GM23338 (cell line): ENCODE results near the gene ANGPT4. TPM values are rescaled to one million over a fixed set of nuclear protein-coding genes. Genes with fewer than 3 reads are reported as not detected.

Experiments
- ATAC-seq: fragments of 200-7000 bp; cut with Tn5 transposase; 3 replicates; pipeline ENCODE4 v1.9.1; 2020
- DNase-seq: peaks from one replicate; pipeline ENCODE4 v3.0.0-alpha.2; 2015; ENCODE audit warnings: low spot score
- H2AFZ ChIP-seq: fragments of 200-600 bp; sonication (generic); 2 replicates; pipeline ENCODE4 v1.8.0; 2016; ENCODE audit warnings: antibody characterized with exemption, mild to moderate bottlenecking, moderate library complexity
- H3F3A ChIP-seq: fragments of 200-600 bp; sonication (generic); replicated peaks from 2 replicates; pipeline ENCODE4 v1.8.0; 2017; ENCODE audit warnings: antibody characterized with exemption, mixed run types, low read depth
- H3K27ac ChIP-seq: fragments of 200-600 bp; sonication (generic); 2 replicates; pipeline ENCODE4 v1.6.1; 2016; ENCODE audit warnings: low read depth
- H3K27me3 ChIP-seq: fragments of 200-600 bp; sonication (generic); 2 replicates; pipeline ENCODE4 v1.8.0; 2016; ENCODE audit warnings: mild to moderate bottlenecking, mixed run types, moderate library complexity; ENCODE audit not compliant: insufficient read depth
- H3K36me3 ChIP-seq: fragments of 200-600 bp; sonication (generic); 2 replicates; pipeline ENCODE4 v1.8.0; 2016; ENCODE audit warnings: mild to moderate bottlenecking; ENCODE audit not compliant: insufficient read depth
- H3K4me1 ChIP-seq: fragments of 200-600 bp; sonication (generic); 2 replicates; pipeline ENCODE4 v1.8.0; 2016; ENCODE audit warnings: mild to moderate bottlenecking, moderate library complexity; ENCODE audit not compliant: insufficient read depth
- H3K4me2 ChIP-seq: fragments of 200-600 bp; sonication (generic); 2 replicates; pipeline ENCODE4 v1.7.1; 2017; ENCODE audit warnings: mixed run types
- H3K4me3 ChIP-seq: fragments of 200-600 bp; sonication (generic); 2 replicates; pipeline ENCODE4 v1.6.1; 2016; ENCODE audit warnings: mixed run types
- H3K79me2 ChIP-seq: fragments of 200-600 bp; sonication (generic); replicated peaks from 2 replicates; pipeline ENCODE4 v1.8.0; 2017; ENCODE audit warnings: mild to moderate bottlenecking; ENCODE audit not compliant: insufficient read depth
- H3K9me2 ChIP-seq: fragments of 200-600 bp; sonication (generic); 2 replicates; pipeline ENCODE4 v1.8.0; 2017; ENCODE audit not compliant: insufficient read depth
- H4K20me1 ChIP-seq: fragments of 200-600 bp; sonication (generic); replicated peaks from 2 replicates; pipeline ENCODE4 v1.8.0; 2017; ENCODE audit warnings: mild to moderate bottlenecking; ENCODE audit not compliant: insufficient read depth
- H3K27ac Mint-ChIP-seq: 2 replicates; pipeline ENCODE4 v1.8.0; 2020; ENCODE audit warnings: inconsistent platforms, mild to moderate bottlenecking, moderate library complexity, mixed read lengths
- H3K27me3 Mint-ChIP-seq: 3 replicates; pipeline ENCODE4 v1.8.0; 2022; ENCODE audit warnings: low read depth, mild to moderate bottlenecking, moderate library complexity, mixed read lengths, inconsistent platforms; ENCODE audit not compliant: insufficient read depth, poor library complexity
- H3K36me3 Mint-ChIP-seq: 3 replicates; pipeline ENCODE4 v1.8.0; 2021; ENCODE audit warnings: low read depth, mild to moderate bottlenecking, inconsistent platforms, moderate library complexity, mixed read lengths
- H3K4me1 Mint-ChIP-seq: 3 replicates; pipeline ENCODE4 v1.8.0; 2020; ENCODE audit warnings: mild to moderate bottlenecking, inconsistent platforms, mixed read lengths
- H3K4me3 Mint-ChIP-seq: 3 replicates; pipeline ENCODE4 v1.8.0; 2021; ENCODE audit warnings: moderate library complexity, mild to moderate bottlenecking, inconsistent platforms, mixed read lengths
- H3K9me3 Mint-ChIP-seq: 3 replicates; pipeline ENCODE4 v1.8.0; 2020; ENCODE audit warnings: moderate library complexity, mild to moderate bottlenecking, inconsistent platforms, mixed read lengths
- CREB1 ChIP-seq: fragments of 250-450 bp; sonication (Bioruptor Pico); IDR thresholded peaks from 2 replicates; pipeline ENCODE4 v1.5.0; 2020; ENCODE audit warnings: low read depth, mild to moderate bottlenecking, moderate library complexity
- EZH2phosphoT487 ChIP-seq: fragments of 200-600 bp; sonication (generic); IDR thresholded peaks from one replicate; pipeline ENCODE4 v1.8.1; 2018; ENCODE audit warnings: antibody characterized with exemption; ENCODE audit not compliant: unreplicated experiment
- POLR2AphosphoS5 ChIP-seq: IDR thresholded peaks from 2 replicates; pipeline ENCODE4 v1.6.1; 2016; ENCODE audit warnings: antibody characterized with exemption, low read depth
- STAT1 ChIP-seq: IDR thresholded peaks from one replicate; pipeline ENCODE4 v1.6.1; 2016; ENCODE audit warnings: antibody characterized with exemption; ENCODE audit not compliant: unreplicated experiment
- ZNF114 ChIP-seq: fragments of 250-450 bp; sonication (Bioruptor Pico); IDR thresholded peaks from 2 replicates; pipeline ENCODE4 v1.5.0; 2020; ENCODE audit warnings: mild to moderate bottlenecking, moderate library complexity
- ZNF331 ChIP-seq: fragments of 250-450 bp; sonication (Bioruptor Pico); IDR thresholded peaks from 2 replicates; pipeline ENCODE4 v1.5.0; 2020; ENCODE audit warnings: low read depth, mild to moderate bottlenecking, moderate library complexity
- polyA plus RNA-seq: library from polyadenylated mRNA; unstranded; fragments of >200 nt; fragmentation: Nextera tagmentation; extraction: Ambion mirVana; gene quantifications from 2 replicates; pipeline ENCODE4 v1.2.1, GENCODE V29; 2016
- total RNA-seq: library from RNA; depleted of rRNA; stranded (reverse); fragments of >200 nt; shearing (Covaris generic); gene quantifications from 2 replicates; pipeline ENCODE4 v1.2.3, GENCODE V29; 2014
- TF ChIP-seq, protein P1 (sequence below): IDR thresholded peaks from 2 replicates; pipeline ENCODE4 v1.6.1; 2016; ENCODE audit warnings: antibody characterized with exemption
- TF ChIP-seq, protein P2 (sequence below): IDR thresholded peaks from one replicate; pipeline ENCODE4 v1.6.1; 2018; ENCODE audit warnings: antibody characterized with exemption; ENCODE audit not compliant: unreplicated experiment
- TF ChIP-seq, protein P3 (sequence below): fragments of 250-450 bp; sonication (Bioruptor Pico); IDR thresholded peaks from 2 replicates; pipeline ENCODE4 v1.5.0; 2020; ENCODE audit warnings: mild to moderate bottlenecking, moderate library complexity

Gene ANGPT4
- total and polyA plus RNA-seq, 2 experiments from 2014 or later, result 0.17 TPM; not detected in 1

DNA sequence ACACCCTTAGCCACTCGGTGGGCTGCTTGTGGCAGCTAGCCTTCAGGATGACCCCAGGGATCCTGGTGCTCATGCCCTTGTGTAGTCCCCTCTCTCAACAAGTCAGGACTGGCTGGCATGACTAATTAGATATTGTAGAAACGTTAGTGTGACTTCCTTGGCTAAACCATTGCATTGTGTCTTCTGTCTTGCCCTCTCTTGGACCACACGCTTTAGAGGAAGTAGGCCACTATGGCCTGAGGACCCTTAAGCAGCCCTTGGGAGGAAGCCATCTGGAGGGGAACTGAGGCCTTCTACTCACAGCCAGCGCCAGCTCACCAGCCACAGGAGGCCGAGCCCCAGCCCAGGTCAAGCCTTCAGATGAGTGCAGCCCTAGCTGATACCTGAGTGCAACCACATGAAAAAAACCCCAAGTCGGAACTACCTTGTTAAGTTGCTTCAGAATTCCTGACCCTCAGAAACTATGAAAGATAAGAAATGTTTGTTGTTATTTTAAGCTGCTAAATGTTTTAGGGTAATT, 10.1 kb downstream of the ANGPT4 start:
- Histone ChIP-seq H3K4me2 (no peak overlapping the region), H3F3A (no peaks in the 10 kb centered on the region), H3K79me2 (no peaks in the 10 kb centered on the region), H3K27me3 (no peaks in the 10 kb centered on the region), H3K27ac (no peak overlapping the region), H3K36me3 (no peaks in the 10 kb centered on the region), H3K4me1 (no peaks in the 10 kb centered on the region), H3K4me3 (no peak overlapping the region), H4K20me1 (no peaks in the 10 kb centered on the region), H2AFZ (no peak overlapping the region), H3K9me2 (0 out of 2 replicates have a peak, but pooled peaks cover 2% of the 10 kb centered on the region)
- no peak for ATAC-seq
- Mint-ChIP-seq H3K4me1 (peaks cover 11% of the 10 kb centered on the region; the same call in 2 of the 3 replicates), H3K27ac (no peak overlapping the region), H3K36me3 (no peaks in the 10 kb centered on the region), H3K9me3 (no peaks in the 10 kb centered on the region), H3K4me3 (no peak overlapping the region), H3K27me3 (peaks cover 5% of the 10 kb centered on the region)
- TF ChIP-seq ZNF114 (CRISPR knock-in tag) (no peak), POLR2AphosphoS5 (no peak), STAT1 (no peak)
- TF ChIP-seq, protein P1, sequence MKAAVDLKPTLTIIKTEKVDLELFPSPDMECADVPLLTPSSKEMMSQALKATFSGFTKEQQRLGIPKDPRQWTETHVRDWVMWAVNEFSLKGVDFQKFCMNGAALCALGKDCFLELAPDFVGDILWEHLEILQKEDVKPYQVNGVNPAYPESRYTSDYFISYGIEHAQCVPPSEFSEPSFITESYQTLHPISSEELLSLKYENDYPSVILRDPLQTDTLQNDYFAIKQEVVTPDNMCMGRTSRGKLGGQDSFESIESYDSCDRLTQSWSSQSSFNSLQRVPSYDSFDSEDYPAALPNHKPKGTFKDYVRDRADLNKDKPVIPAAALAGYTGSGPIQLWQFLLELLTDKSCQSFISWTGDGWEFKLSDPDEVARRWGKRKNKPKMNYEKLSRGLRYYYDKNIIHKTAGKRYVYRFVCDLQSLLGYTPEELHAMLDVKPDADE, result no peak
- no peak for DNase-seq

DNA sequence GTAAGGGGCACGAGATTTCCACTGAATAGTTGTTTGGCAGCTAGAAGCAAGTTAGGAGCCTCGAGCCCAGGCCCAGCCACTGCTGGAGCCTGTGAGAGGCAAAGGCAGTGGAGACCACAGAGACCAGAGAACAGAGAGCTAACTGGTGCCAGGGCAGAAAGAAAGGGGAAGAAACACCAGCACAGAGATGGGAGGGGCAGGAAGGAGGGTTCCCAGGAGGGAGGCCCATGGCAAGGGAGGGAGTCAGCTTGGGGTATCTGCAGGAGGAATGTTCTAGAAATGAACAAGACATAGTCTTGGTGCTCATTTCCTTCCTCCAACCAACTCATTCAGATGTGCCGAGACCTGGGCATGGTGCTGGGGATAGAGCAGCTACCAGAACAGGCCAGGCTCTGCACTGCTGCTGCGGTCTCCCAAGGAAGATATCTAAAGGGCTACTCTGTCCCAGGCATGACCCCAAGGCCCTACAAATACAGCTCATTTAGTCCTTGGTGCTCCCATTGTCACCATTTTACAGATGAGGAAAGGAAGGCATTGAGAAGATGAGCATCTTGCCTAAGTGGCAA, 10.7 kb downstream of the ANGPT4 start:
- DNase-seq (no peak), ATAC-seq (no peak)
- no peak overlapping the region for H3K4me3 Mint-ChIP-seq
- H3K36me3 Mint-ChIP-seq, result no peaks in the 10 kb centered on the region
- H3K4me1 Mint-ChIP-seq, result peaks cover 8% of the 10 kb centered on the region; the same call in 2 of the 3 replicates
- H3K4me3 ChIP-seq, result no peak overlapping the region
- no peak overlapping the region for H3K27ac ChIP-seq
- H3K4me2 ChIP-seq, result no peak overlapping the region
- H3K36me3 ChIP-seq, result no peaks in the 10 kb centered on the region
- no peaks in the 10 kb centered on the region for H3K4me1 ChIP-seq
- no peaks in the 10 kb centered on the region for H4K20me1 ChIP-seq
- H3K9me2 ChIP-seq, result 0 out of 2 replicates have a peak, but pooled peaks cover 2% of the 10 kb centered on the region
- no peaks in the 10 kb centered on the region for H3K27me3 ChIP-seq
- no peak overlapping the region for H3K27ac Mint-ChIP-seq
- H3F3A ChIP-seq, result no peaks in the 10 kb centered on the region
- no peaks in the 10 kb centered on the region for H3K9me3 Mint-ChIP-seq
- H3K27me3 Mint-ChIP-seq, result peaks cover 5% of the 10 kb centered on the region
- H2AFZ ChIP-seq, result no peak overlapping the region
- no peaks in the 10 kb centered on the region for H3K79me2 ChIP-seq
- TF ChIP-seq CREB1 (no peak), ZNF114 (CRISPR knock-in tag) (no peak), POLR2AphosphoS5 (no peak), STAT1 (no peak), EZH2phosphoT487 (no peak), ZNF331 (CRISPR knock-in tag) (no peak)
- TF ChIP-seq, protein P2, sequence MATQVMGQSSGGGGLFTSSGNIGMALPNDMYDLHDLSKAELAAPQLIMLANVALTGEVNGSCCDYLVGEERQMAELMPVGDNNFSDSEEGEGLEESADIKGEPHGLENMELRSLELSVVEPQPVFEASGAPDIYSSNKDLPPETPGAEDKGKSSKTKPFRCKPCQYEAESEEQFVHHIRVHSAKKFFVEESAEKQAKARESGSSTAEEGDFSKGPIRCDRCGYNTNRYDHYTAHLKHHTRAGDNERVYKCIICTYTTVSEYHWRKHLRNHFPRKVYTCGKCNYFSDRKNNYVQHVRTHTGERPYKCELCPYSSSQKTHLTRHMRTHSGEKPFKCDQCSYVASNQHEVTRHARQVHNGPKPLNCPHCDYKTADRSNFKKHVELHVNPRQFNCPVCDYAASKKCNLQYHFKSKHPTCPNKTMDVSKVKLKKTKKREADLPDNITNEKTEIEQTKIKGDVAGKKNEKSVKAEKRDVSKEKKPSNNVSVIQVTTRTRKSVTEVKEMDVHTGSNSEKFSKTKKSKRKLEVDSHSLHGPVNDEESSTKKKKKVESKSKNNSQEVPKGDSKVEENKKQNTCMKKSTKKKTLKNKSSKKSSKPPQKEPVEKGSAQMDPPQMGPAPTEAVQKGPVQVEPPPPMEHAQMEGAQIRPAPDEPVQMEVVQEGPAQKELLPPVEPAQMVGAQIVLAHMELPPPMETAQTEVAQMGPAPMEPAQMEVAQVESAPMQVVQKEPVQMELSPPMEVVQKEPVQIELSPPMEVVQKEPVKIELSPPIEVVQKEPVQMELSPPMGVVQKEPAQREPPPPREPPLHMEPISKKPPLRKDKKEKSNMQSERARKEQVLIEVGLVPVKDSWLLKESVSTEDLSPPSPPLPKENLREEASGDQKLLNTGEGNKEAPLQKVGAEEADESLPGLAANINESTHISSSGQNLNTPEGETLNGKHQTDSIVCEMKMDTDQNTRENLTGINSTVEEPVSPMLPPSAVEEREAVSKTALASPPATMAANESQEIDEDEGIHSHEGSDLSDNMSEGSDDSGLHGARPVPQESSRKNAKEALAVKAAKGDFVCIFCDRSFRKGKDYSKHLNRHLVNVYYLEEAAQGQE, result no peak
- TF ChIP-seq, protein P3, sequence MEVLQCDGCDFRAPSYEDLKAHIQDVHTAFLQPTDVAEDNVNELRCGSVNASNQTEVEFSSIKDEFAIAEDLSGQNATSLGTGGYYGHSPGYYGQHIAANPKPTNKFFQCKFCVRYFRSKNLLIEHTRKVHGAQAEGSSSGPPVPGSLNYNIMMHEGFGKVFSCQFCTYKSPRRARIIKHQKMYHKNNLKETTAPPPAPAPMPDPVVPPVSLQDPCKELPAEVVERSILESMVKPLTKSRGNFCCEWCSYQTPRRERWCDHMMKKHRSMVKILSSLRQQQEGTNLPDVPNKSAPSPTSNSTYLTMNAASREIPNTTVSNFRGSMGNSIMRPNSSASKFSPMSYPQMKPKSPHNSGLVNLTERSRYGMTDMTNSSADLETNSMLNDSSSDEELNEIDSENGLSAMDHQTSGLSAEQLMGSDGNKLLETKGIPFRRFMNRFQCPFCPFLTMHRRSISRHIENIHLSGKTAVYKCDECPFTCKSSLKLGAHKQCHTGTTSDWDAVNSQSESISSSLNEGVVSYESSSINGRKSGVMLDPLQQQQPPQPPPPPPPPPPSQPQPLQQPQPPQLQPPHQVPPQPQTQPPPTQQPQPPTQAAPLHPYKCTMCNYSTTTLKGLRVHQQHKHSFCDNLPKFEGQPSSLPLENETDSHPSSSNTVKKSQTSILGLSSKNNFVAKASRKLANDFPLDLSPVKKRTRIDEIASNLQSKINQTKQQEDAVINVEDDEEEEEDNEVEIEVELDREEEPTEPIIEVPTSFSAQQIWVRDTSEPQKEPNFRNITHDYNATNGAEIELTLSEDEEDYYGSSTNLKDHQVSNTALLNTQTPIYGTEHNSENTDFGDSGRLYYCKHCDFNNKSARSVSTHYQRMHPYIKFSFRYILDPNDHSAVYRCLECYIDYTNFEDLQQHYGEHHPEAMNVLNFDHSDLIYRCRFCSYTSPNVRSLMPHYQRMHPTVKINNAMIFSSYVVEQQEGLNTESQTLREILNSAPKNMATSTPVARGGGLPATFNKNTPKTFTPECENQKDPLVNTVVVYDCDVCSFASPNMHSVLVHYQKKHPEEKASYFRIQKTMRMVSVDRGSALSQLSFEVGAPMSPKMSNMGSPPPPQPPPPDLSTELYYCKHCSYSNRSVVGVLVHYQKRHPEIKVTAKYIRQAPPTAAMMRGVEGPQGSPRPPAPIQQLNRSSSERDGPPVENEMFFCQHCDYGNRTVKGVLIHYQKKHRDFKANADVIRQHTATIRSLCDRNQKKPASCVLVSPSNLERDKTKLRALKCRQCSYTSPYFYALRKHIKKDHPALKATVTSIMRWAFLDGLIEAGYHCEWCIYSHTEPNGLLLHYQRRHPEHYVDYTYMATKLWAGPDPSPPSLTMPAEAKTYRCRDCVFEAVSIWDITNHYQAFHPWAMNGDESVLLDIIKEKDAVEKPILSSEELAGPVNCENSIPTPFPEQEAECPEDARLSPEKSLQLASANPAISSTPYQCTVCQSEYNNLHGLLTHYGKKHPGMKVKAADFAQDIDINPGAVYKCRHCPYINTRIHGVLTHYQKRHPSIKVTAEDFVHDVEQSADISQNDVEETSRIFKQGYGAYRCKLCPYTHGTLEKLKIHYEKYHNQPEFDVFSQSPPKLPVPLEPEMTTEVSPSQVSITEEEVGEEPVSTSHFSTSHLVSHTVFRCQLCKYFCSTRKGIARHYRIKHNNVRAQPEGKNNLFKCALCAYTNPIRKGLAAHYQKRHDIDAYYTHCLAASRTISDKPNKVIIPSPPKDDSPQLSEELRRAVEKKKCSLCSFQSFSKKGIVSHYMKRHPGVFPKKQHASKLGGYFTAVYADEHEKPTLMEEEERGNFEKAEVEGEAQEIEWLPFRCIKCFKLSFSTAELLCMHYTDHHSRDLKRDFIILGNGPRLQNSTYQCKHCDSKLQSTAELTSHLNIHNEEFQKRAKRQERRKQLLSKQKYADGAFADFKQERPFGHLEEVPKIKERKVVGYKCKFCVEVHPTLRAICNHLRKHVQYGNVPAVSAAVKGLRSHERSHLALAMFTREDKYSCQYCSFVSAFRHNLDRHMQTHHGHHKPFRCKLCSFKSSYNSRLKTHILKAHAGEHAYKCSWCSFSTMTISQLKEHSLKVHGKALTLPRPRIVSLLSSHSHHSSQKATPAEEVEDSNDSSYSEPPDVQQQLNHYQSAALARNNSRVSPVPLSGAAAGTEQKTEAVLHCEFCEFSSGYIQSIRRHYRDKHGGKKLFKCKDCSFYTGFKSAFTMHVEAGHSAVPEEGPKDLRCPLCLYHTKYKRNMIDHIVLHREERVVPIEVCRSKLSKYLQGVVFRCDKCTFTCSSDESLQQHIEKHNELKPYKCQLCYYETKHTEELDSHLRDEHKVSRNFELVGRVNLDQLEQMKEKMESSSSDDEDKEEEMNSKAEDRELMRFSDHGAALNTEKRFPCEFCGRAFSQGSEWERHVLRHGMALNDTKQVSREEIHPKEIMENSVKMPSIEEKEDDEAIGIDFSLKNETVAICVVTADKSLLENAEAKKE (CRISPR knock-in tag), result no peak
